ENCODE measurements around the gene RPL21.

GRCh38 chr13:27211271-27211670 lies 40.1 kb upstream of the RPL21 start:
- TF ChIP-seq, protein P1, sequence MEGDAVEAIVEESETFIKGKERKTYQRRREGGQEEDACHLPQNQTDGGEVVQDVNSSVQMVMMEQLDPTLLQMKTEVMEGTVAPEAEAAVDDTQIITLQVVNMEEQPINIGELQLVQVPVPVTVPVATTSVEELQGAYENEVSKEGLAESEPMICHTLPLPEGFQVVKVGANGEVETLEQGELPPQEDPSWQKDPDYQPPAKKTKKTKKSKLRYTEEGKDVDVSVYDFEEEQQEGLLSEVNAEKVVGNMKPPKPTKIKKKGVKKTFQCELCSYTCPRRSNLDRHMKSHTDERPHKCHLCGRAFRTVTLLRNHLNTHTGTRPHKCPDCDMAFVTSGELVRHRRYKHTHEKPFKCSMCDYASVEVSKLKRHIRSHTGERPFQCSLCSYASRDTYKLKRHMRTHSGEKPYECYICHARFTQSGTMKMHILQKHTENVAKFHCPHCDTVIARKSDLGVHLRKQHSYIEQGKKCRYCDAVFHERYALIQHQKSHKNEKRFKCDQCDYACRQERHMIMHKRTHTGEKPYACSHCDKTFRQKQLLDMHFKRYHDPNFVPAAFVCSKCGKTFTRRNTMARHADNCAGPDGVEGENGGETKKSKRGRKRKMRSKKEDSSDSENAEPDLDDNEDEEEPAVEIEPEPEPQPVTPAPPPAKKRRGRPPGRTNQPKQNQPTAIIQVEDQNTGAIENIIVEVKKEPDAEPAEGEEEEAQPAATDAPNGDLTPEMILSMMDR (IDR thresholded peaks at IDR 0.05): no peak
- no peak for TF ChIP-seq POLR2AphosphoS5 (IDR thresholded peaks at IDR 0.05)
